Neural cell (in vitro differentiated cells): ENCODE data around the gene GRIA1.

Experiments used
- CTCF ChIP-seq: fragments of 450-650 bp; IDR thresholded peaks from 2 replicates; pipeline ENCODE4 v1.5.1; 2014; ENCODE audit warnings: antibody characterized with exemption, mild to moderate bottlenecking, moderate library complexity; ENCODE audit not compliant: poor library complexity, severe bottlenecking
- EP300 ChIP-seq: fragments of 450-650 bp; conservative IDR thresholded peaks from 2 replicates; pipeline ENCODE4 v1.6.1; 2014; ENCODE audit warnings: antibody characterized with exemption, mild to moderate bottlenecking, moderate library complexity; ENCODE audit not compliant: poor library complexity, severe bottlenecking
- MXI1 ChIP-seq: fragments of 450-650 bp; conservative IDR thresholded peaks from 2 replicates; pipeline ENCODE4 v1.6.1; 2014; ENCODE audit warnings: antibody characterized with exemption, mild to moderate bottlenecking; ENCODE audit not compliant: poor library complexity, severe bottlenecking
- POLR2AphosphoS5 ChIP-seq: IDR thresholded peaks from 2 replicates; pipeline ENCODE4 v1.6.1; 2012
- SMC3 ChIP-seq: fragments of 450-650 bp; conservative IDR thresholded peaks from 2 replicates; pipeline ENCODE4 v1.6.1; 2014; ENCODE audit warnings: antibody characterized with exemption, mild to moderate bottlenecking, moderate library complexity; ENCODE audit not compliant: poor library complexity
- TAF1 ChIP-seq: IDR thresholded peaks from 2 replicates; pipeline ENCODE4 v1.6.1; 2012; ENCODE audit warnings: low read depth
- TF ChIP-seq, protein P1 (sequence below): IDR thresholded peaks from 2 replicates; pipeline ENCODE4 v1.6.1; 2012; ENCODE audit warnings: borderline replicate concordance

DNA sequence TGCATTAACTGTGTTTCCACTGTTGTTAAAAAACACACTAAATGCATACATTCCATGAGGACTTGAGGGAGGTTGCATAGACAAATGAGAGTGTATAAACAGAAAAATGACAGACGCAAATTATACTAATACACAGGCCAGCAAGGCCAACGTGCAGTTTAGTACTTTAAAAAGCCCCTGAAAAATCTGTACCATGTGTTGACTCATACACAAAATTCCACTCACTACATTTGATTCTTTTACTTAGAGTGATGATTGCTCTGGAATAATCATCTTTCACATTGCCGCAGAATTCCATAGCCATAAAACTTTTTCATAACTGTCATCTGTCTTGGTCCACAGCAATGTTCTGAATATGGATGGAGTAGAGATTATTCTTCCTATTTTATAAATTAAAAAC lies 332.6 kb downstream of the GRIA1 start:
- no peak for TF ChIP-seq CTCF
- TF ChIP-seq EP300: no peak
- TF ChIP-seq, protein P1, sequence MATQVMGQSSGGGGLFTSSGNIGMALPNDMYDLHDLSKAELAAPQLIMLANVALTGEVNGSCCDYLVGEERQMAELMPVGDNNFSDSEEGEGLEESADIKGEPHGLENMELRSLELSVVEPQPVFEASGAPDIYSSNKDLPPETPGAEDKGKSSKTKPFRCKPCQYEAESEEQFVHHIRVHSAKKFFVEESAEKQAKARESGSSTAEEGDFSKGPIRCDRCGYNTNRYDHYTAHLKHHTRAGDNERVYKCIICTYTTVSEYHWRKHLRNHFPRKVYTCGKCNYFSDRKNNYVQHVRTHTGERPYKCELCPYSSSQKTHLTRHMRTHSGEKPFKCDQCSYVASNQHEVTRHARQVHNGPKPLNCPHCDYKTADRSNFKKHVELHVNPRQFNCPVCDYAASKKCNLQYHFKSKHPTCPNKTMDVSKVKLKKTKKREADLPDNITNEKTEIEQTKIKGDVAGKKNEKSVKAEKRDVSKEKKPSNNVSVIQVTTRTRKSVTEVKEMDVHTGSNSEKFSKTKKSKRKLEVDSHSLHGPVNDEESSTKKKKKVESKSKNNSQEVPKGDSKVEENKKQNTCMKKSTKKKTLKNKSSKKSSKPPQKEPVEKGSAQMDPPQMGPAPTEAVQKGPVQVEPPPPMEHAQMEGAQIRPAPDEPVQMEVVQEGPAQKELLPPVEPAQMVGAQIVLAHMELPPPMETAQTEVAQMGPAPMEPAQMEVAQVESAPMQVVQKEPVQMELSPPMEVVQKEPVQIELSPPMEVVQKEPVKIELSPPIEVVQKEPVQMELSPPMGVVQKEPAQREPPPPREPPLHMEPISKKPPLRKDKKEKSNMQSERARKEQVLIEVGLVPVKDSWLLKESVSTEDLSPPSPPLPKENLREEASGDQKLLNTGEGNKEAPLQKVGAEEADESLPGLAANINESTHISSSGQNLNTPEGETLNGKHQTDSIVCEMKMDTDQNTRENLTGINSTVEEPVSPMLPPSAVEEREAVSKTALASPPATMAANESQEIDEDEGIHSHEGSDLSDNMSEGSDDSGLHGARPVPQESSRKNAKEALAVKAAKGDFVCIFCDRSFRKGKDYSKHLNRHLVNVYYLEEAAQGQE: no peak
- no peak for TF ChIP-seq POLR2AphosphoS5
- no peak for TF ChIP-seq TAF1
- TF ChIP-seq MXI1: no peak
- TF ChIP-seq SMC3: no peak
